ENCODE measurements around the gene PKDCC. TPM values are rescaled to one million over a fixed set of nuclear protein-coding genes. Genes with fewer than 3 reads are reported as not detected.

The PKDCC gene
- total RNA-seq, 4 donors from 2014 or later = 2.5 to 8.5 (median 6.2) TPM

- TF ChIP-seq POLR2A (IDR thresholded peaks at IDR 0.05) (no peak), POLR2AphosphoS5 (IDR thresholded peaks at IDR 0.05) (no peak), EP300 (IDR thresholded peaks at IDR 0.05) (no peak)
- TF ChIP-seq, protein P1, sequence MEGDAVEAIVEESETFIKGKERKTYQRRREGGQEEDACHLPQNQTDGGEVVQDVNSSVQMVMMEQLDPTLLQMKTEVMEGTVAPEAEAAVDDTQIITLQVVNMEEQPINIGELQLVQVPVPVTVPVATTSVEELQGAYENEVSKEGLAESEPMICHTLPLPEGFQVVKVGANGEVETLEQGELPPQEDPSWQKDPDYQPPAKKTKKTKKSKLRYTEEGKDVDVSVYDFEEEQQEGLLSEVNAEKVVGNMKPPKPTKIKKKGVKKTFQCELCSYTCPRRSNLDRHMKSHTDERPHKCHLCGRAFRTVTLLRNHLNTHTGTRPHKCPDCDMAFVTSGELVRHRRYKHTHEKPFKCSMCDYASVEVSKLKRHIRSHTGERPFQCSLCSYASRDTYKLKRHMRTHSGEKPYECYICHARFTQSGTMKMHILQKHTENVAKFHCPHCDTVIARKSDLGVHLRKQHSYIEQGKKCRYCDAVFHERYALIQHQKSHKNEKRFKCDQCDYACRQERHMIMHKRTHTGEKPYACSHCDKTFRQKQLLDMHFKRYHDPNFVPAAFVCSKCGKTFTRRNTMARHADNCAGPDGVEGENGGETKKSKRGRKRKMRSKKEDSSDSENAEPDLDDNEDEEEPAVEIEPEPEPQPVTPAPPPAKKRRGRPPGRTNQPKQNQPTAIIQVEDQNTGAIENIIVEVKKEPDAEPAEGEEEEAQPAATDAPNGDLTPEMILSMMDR (IDR thresholded peaks at IDR 0.05) = no peak
- WGBS = 65% methylated on average over 1 of the region's 1 CpG
These were observed 35.7 kb upstream of the PKDCC start for GRCh38 chr2:42012137-42012536.

DNA sequence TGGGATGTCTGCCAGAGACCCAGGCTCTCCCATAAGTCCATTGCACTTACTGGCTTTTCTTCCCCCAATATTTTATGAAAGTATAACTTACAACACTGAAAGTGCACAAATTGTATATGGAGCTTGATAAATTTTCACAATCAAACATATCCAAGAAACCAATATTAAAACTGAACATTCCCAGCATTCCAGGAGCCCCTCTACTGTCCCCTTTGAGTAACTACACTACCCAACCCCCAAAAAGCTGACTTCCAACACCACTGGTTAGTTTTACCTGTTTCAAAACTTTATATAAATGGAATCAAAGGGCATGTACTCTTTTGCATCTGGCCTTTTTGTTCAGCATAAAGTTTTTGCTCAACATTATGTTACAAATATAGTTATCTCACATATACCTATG is 35.2 kb upstream of the PKDCC start:
- H3K27ac ChIP-seq = no peak overlapping the region
- no peak overlapping the region for H3K4me3 ChIP-seq
- H3K27me3 ChIP-seq = no peaks in the 10 kb centered on the region
- H3K9me3 ChIP-seq = no peaks in the 10 kb centered on the region
- no peaks in the 10 kb centered on the region for H3K36me3 ChIP-seq
- no peaks in the 10 kb centered on the region for H3K4me1 ChIP-seq
- no peak for TF ChIP-seq EP300 (IDR thresholded peaks at IDR 0.05)
- TF ChIP-seq POLR2AphosphoS5 (IDR thresholded peaks at IDR 0.05) = no peak
- no peak for TF ChIP-seq POLR2A (IDR thresholded peaks at IDR 0.05)
- TF ChIP-seq, protein P1 (IDR thresholded peaks at IDR 0.05) = no peak
- no peak for DNase-seq (ENCODE audit: low spot score in 2 of 2)

More at GRCh38 chr2:42012137-42012536, 35.7 kb upstream of the PKDCC start:
- Histone ChIP-seq H3K36me3 (no peaks in the 10 kb centered on the region), H3K9me3 (no peaks in the 10 kb centered on the region), H3K27me3 (no peaks in the 10 kb centered on the region), H3K27ac (no peak overlapping the region), H3K4me1 (no peaks in the 10 kb centered on the region), H3K4me3 (no peak overlapping the region)
- no peak for DNase-seq (ENCODE audit: low spot score in 2 of 2)

DNA sequence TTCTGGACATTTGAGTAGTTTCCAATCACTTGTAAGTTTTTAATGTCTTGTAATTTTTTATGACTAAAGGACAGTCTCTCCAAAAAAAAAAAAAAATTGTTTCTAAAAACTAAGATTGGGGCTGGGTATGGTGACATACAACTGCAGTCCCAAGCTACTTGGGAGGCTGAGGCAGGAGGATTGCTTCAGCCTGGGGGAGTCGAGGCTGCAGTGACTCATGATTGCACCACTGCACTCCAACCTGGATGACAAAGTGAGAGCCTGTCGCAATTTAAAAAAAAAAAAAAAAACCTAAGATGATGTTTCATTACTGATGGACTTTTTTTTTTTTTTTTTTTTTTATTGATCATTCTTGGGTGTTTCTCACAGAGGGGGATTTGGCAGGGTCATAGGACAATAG is 34.4 kb upstream of the PKDCC start:
- Histone ChIP-seq H3K27me3 (no peaks in the 10 kb centered on the region), H3K4me3 (no peak overlapping the region), H3K36me3 (no peaks in the 10 kb centered on the region), H3K4me1 (no peaks in the 10 kb centered on the region), H3K9me3 (no peaks in the 10 kb centered on the region), H3K27ac (no peak overlapping the region)
- WGBS = 87% methylated on average over 2 of the region's 2 CpGs
- TF ChIP-seq POLR2A (IDR thresholded peaks at IDR 0.05) (no peak), POLR2AphosphoS5 (IDR thresholded peaks at IDR 0.05) (no peak), EP300 (IDR thresholded peaks at IDR 0.05) (no peak)
- TF ChIP-seq, protein P1 (IDR thresholded peaks at IDR 0.05) = no peak
- DNase-seq (ENCODE audit: low spot score in 2 of 2) = no peak

DNA sequence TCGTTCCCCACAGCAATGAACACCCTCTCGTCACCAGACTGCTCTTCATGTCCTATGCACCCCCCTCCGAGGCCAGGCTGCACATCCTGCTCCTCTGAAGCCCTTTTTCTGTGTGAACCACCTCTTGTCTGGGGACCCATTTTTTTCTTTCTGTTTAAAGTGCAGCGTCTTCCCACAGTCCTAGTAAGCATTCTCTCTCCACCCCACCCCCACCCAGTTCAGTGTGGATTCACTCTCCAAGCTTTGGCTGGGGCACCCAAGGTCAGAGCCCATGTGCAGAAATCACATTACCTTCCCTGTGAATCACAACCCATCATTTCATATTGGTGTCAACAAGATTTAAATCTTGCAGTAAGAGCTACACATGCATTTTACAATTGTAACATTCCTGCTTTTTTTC is 26.4 kb upstream of the PKDCC start:
- Histone ChIP-seq H3K9me3 (no peaks in the 10 kb centered on the region), H3K4me1 (no peaks in the 10 kb centered on the region), H3K27me3 (no peaks in the 10 kb centered on the region), H3K36me3 (no peaks in the 10 kb centered on the region), H3K27ac (no peak overlapping the region), H3K4me3 (no peak overlapping the region)
- no peak for DNase-seq (ENCODE audit: low spot score in 2 of 2)
- WGBS = 32% methylated on average over 4 of the region's 4 CpGs
- TF ChIP-seq, protein P1 (IDR thresholded peaks at IDR 0.05) = no peak
- TF ChIP-seq POLR2AphosphoS5 (IDR thresholded peaks at IDR 0.05) (no peak), EP300 (IDR thresholded peaks at IDR 0.05) (no peak), POLR2A (IDR thresholded peaks at IDR 0.05) (no peak)

- H3K4me1 ChIP-seq = no peaks in the 10 kb centered on the region
- H3K9me3 ChIP-seq = no peaks in the 10 kb centered on the region
- peak overlapping the region; percentile 12 for H3K27ac ChIP-seq
- H3K27me3 ChIP-seq = no peaks in the 10 kb centered on the region
- TF ChIP-seq POLR2AphosphoS5 (IDR thresholded peaks at IDR 0.05) = no peak
- no peak for TF ChIP-seq POLR2A (IDR thresholded peaks at IDR 0.05)
- no peak for TF ChIP-seq EP300 (IDR thresholded peaks at IDR 0.05)
- TF ChIP-seq, protein P1 (IDR thresholded peaks at IDR 0.05) = no peak
- H3K4me3 ChIP-seq = no peak overlapping the region
- 74% methylated on average over 3 of the region's 3 CpGs for WGBS
- no peak for DNase-seq (ENCODE audit: low spot score in 2 of 2)
- no peaks in the 10 kb centered on the region for H3K36me3 ChIP-seq
These were observed 22.7 kb upstream of the PKDCC start for GRCh38 chr2:42025151-42025582.

All from suprapubic skin (tissue), 4 donors.